PC-3 (cell line): ENCODE results near the gene NOTCH4.
"Not testable (repeated sequence)": the region's sequence is repeated elsewhere in the genome, so short reads cannot be mapped to it uniquely, and the experiment has no call there.

Experiments
- CTCF ChIP-seq: fragments of 300-600 bp; sonication (generic); conservative IDR thresholded peaks from 2 replicates; pipeline ENCODE4 v1.5.1; 2017; ENCODE audit warnings: antibody characterized with exemption, low read depth, mild to moderate bottlenecking, low read length
- EZH2 ChIP-seq: fragments of 300-600 bp; sonication (generic); IDR thresholded peaks from one replicate; pipeline ENCODE4 v1.6.1; 2017; ENCODE audit warnings: antibody characterized with exemption, mild to moderate bottlenecking, low read length; ENCODE audit not compliant: unreplicated experiment

GRCh38 chr6:32187725-32188380 is 36.0 kb downstream of the NOTCH4 start:
- TF ChIP-seq CTCF, EZH2: not testable (repeated sequence)
